HG02759 (cell line): ENCODE measurements around the gene TCF4.

ENCODE experiments used
- ATAC-seq: cut with Tn5 transposase; IDR thresholded peaks from one replicate; pipeline ENCODE4 v1.9.1; 2021; ENCODE audit warnings: mild to moderate bottlenecking, moderate library complexity; ENCODE audit not compliant: unreplicated experiment

TCF4 gene

GRCh38 chr18:55508651-55509050, 79.3 kb downstream of the TCF4 start:
- no peak for ATAC-seq

DNA sequence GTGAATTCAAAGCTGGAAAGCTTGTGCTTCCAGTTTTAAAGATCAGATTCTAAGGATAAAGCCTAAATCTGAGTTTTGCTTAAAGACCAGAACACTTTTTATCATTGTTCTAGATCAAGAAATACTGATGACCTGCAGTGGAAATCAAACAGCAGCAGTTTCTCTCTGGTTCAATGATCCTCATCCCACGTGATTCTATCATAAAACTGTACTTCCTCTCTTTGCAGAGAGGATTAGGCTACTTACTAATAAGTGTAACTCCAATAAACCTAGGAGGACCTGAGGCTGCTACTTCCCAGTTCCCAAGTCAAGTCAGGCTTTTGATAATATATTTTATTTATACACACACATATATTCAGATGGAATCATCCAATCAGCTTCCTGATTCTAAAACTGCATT, 81.9 kb downstream of the TCF4 start:
- no peak for ATAC-seq

DNA sequence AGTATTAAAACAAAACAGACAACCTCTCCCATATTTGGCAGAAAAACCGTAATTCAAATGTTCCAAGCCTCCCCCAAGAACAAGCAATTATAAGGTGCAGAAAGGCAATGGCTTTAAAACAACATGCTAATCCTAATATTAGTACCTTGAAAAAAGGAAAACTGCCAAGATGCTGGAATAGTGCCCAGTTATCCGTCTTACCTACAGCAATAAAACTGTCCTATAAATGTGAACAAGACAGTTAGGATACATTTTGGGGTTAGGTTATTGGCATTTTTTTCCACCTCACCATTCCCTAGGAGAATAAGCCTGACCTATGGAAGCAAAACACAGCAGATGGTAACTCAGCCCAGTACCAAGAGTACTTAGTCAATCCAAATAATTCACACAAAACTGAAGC, 83.2 kb downstream of the TCF4 start:
- ATAC-seq, result no peak

DNA sequence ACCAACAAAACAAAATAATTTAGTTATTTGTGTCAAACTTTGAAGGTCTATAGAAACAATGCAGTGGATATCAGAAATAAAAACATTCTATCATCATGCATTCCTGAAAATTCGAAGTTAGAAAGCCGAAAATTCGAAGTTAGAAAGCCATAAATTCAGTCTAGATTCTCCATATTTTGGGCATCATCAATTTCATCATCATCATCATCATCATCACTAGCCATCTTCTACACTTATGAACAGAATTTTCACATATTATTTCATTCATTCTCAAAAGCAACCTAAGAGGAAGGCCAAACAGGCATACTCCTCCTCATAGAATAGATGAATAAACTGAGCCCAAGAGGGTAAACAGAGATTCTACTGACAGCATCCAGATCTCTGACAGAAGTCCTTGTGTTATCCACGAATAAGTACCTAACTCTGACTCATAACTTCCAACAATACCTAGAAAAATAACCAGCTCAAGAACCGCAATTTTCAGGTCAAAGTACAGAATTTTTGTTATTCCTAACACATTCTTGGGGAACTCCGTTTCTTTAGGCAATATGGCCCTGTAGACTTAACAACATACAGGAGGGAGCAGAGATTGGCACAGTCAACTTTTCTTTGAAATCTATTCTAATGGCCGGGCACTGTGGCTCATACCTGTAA, 84.7 kb downstream of the TCF4 start:
- no peak for ATAC-seq

GRCh38 chr18:55501982-55502710, 85.8 kb downstream of the TCF4 start:
- no peak for ATAC-seq

- ATAC-seq, result no peak
These were observed 86.4 kb downstream of the TCF4 start for GRCh38 chr18:55501579-55501978.

DNA sequence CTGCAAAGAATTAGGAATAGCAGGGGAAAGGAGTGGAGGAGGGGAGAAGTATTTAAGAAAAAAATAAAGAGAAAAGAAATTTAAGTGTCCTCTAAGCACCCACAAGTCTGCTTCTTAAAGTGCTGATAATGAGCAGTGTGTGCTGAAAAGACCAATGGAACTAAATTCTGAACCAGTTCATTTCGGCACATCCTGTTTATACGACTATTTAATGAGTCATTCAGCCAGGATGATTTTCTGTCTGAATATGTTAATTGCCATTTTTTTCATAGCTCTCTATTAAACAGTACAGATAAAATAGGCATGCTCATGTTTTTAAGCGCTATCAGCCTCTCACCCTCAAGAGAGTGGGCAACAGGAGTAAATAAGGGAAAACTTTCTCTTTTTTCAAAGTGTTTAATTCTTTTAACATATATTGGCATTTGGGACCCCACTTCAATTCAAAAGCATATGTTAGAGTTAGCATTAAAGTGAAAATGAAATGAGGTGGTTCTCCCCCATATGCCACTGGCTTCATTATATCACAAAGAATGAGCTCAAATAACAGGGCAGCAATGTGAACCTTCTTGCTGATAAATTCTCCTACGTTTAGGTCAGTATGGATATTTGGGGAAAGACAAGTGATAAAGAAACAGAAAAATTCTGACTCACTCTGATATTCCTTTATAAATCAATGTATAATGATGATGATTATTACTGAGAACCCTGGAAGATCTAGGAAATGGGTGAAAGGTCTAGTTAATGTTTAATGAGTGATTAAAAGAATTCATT, 87.5 kb downstream of the TCF4 start:
- no peak for ATAC-seq

DNA sequence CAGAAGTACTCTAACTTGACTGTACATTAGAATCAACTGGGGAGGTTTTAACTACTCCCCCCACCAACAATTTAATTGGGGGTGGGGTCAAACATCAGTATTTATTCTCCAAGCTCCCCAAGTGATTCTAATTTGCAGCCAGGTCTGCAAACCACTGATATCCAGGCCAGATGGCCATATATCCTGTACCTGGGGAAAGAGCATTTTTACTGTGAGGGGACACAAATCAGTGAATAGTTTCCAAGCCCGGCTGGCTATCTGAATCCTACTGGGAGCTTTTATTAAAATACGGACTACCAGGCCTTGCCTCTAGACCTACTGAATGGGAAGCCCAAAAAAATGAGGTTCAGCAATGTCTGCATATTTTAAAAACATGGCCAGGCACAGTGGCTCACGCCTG, 88.5 kb downstream of the TCF4 start:
- no peak for ATAC-seq

DNA sequence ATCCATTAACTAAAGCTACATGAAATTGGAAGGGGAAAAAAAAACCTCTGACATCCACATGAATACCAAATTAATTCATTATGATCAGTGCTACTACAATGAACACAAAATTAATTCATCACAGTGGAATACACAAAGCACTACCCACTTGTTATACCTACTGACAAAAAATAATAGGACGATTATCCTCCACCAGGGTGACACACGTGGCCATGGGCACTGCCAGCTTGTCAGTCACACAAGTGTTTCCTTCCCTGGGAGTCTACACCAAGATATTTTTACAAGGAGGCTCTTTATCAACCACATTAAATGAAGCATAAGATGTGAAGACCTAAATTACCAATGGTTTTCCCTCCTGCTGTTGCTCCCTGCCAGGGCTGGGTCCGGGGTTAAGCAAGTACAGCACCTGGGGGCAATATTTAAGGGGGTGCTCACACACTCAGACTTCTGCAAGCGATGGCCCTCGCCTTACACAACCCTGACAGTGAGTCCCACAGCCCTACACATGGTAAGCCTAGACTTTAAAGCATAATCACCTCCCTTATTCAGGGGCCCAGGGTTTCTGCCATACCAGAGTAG, 90.1 kb downstream of the TCF4 start:
- ATAC-seq, result no peak

- ATAC-seq, result no peak
These were observed 93.1 kb downstream of the TCF4 start for GRCh38 chr18:55494899-55495298.

- no peak for ATAC-seq
These were observed 93.6 kb downstream of the TCF4 start for GRCh38 chr18:55494441-55494840.

DNA sequence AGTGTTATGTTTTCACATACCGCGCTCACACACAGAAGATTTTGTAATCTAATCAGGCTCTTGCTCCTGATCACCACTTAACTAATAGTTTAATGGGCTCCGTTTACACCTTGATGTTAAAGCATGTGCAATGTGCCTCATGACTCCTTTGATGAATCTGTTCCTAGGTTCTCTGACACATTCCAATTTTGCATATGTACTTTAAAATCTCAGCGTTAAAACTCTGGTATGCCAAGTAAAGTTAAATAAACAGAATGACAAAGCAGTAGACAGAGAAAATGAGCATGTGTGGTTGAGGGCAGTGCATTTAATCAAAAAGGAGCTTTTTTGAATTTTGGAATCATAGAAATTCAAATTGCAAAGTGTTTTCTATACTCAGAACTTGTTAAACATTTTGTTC, 96.4 kb downstream of the TCF4 start:
- no peak for ATAC-seq

DNA sequence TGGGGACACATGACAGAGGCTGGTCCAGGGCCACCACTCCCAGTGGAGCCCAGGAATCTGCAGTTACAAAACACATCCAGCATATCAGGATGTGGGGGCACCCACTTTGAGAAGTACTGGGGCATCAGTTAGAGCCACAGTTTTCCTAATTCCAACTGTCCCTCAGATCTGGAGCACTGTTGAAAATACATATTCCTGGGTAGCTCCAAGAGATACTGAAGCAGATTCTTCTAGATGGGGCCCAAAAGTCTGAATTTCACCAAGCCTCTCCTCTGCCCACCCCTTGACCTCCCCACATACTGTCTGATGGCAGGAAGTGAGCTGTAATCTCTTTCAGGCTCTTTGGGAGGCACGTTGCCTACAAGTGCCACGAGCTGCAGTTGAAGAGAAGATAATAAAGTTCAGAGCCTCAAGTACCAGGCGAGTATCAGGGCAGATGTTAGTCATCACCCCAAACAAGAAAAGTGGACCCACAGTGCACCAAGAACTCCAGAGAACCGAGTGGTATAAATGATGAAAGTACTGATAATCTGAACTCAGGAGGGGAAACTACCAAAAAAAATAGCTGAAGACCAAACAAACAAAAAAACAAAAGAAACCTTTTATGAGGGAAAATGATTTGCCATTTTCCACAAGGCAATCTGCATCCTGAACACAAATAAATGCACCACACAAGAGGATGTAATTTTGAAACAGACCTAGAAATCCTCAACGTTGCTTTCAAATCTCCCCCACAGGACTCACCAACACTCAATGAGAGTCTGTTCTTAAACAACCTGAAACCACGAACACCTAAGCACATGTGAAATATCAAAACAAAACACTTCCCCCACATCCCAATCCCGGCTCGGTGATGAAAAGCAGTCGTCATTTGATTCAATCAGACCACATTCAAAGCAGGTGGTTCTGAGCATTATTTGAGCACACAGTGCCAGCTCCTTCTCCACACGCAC, 98.7 kb downstream of the TCF4 start:
- ATAC-seq, result peak; percentile 71

GRCh38 chr18:55488473-55488872, 99.5 kb downstream of the TCF4 start:
- no peak for ATAC-seq

- ATAC-seq, result no peak
These were observed 100.0 kb downstream of the TCF4 start for GRCh38 chr18:55487997-55488396.

DNA sequence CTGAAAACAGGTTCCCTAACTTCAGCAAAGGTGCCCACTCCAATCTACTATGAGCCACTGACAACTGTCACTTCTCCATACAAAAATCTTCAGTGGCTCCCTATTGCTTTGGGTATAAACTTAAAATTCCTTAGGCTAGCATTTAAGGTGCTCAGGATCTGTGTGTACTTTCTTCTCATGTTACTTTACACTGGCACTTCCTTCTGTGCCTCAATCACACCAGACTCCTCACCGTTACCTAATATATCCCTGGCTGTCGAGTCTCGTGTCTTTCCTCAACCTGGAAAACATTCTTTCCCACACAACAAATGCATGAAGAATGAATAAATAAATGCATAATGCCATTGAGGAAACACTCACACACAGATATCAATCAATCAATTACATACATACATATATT, 101.1 kb downstream of the TCF4 start:
- ATAC-seq, result no peak

GRCh38 chr18:55485666-55486065, 102.3 kb downstream of the TCF4 start:
- no peak for ATAC-seq

GRCh38 chr18:55484773-55485172, 103.2 kb downstream of the TCF4 start:
- ATAC-seq, result no peak

- no peak for ATAC-seq
These were observed 104.6 kb downstream of the TCF4 start for GRCh38 chr18:55483266-55483871.
